ENCODE results near the gene PLB1.

- TF ChIP-seq, protein P1, sequence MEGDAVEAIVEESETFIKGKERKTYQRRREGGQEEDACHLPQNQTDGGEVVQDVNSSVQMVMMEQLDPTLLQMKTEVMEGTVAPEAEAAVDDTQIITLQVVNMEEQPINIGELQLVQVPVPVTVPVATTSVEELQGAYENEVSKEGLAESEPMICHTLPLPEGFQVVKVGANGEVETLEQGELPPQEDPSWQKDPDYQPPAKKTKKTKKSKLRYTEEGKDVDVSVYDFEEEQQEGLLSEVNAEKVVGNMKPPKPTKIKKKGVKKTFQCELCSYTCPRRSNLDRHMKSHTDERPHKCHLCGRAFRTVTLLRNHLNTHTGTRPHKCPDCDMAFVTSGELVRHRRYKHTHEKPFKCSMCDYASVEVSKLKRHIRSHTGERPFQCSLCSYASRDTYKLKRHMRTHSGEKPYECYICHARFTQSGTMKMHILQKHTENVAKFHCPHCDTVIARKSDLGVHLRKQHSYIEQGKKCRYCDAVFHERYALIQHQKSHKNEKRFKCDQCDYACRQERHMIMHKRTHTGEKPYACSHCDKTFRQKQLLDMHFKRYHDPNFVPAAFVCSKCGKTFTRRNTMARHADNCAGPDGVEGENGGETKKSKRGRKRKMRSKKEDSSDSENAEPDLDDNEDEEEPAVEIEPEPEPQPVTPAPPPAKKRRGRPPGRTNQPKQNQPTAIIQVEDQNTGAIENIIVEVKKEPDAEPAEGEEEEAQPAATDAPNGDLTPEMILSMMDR (IDR thresholded peaks at IDR 0.05; ENCODE audit: borderline replicate concordance, extremely low read depth, low read length, poor library complexity, severe bottlenecking), result no peak
- TF ChIP-seq EZH2 (IDR thresholded peaks at IDR 0.05; ENCODE audit: borderline replicate concordance, low read depth, low read length, severe bottlenecking), result no peak
Measured at GRCh38 chr2:28652217-28652616, 156.4 kb downstream of the PLB1 start.

All from DND-41 (cell line).